H1 (cell line): ENCODE results near the gene RHOV. TPM values are rescaled to one million over a fixed set of nuclear protein-coding genes. Genes with fewer than 3 reads are reported as not detected.

Experiments
- CTCF ChIA-PET: fragments of 300-600 bp; sonication (Branson Sonifier 250); formaldehyde crosslinking; loops from one replicate; lab custom pipeline; 2021; ENCODE audit not compliant: partially characterized antibody; lab: Charles Lee
- POLR2A ChIA-PET: fragments of 300-600 bp; sonication (Branson Sonifier 250); formaldehyde crosslinking; loops from one replicate; lab custom pipeline; 2021; ENCODE audit warnings: inconsistent platforms; ENCODE audit not compliant: partially characterized antibody; lab: Charles Lee
- DNase-seq, 2 experiments: peaks; one replicate each; pipeline versions ENCODE4 v3.0.0 to v3.0.0-alpha.2; 2010 to 2022; ENCODE audit warnings: low spot score in 2 of 2, low read depth in 1 of 2, mixed read lengths in 1 of 2
- FAIRE-seq: peaks from 2 replicates; lab custom pipeline; 2011; peaks lifted over from hg19 to GRCh38; lab: Jason Lieb, UNC
- H2AFZ ChIP-seq: 2 replicates; pipeline ENCODE4 v1.8.1; 2012; ENCODE audit warnings: low read length, inconsistent platforms
- H2AK5ac ChIP-seq: 2 replicates; pipeline ENCODE4 v1.6.1; 2013; ENCODE audit warnings: low read depth, low read length
- H2BK120ac ChIP-seq: replicated peaks from 2 replicates; pipeline ENCODE3; 2013; ENCODE audit warnings: low read depth, low read length, inconsistent platforms
- H2BK12ac ChIP-seq: 2 replicates; pipeline ENCODE4 v1.6.1; 2013; ENCODE audit warnings: low read depth, low read length
- H2BK15ac ChIP-seq: 2 replicates; pipeline ENCODE4 v1.6.1; 2013; ENCODE audit warnings: low read length
- H2BK20ac ChIP-seq: 2 replicates; pipeline ENCODE4 v1.6.1; 2013; ENCODE audit warnings: low read length
- H2BK5ac ChIP-seq: 2 replicates; pipeline ENCODE4 v1.6.1; 2013; ENCODE audit warnings: low read depth, low read length
- H3K14ac ChIP-seq: 2 replicates; pipeline ENCODE4 v1.6.1; 2013; ENCODE audit warnings: inconsistent platforms; ENCODE audit not compliant: insufficient read length
- H3K18ac ChIP-seq: 2 replicates; pipeline ENCODE4 v1.6.1; 2013; ENCODE audit warnings: low read length; ENCODE audit errors: extremely low read depth
- H3K23ac ChIP-seq: 2 replicates; pipeline ENCODE4 v1.6.1; 2013; ENCODE audit warnings: inconsistent platforms; ENCODE audit not compliant: insufficient read length
- H3K23me2 ChIP-seq: 2 replicates; pipeline ENCODE4 v1.6.1; 2013; ENCODE audit warnings: low read depth, low read length
- H3K27ac ChIP-seq: 2 replicates; pipeline ENCODE4 v1.6.1; 2011; ENCODE audit warnings: low read depth, low read length, inconsistent platforms
- H3K27me3 ChIP-seq, 4 experiments: replicated peaks in 1 of 4; 1 replicate in 1 of 4; 2 replicates in 3 of 4; pipeline versions ENCODE4 v1.6.1 to v1.8.1; 2011 to 2013; ENCODE audit warnings: low read length in 3 of 4, mild to moderate bottlenecking in 3 of 4, inconsistent platforms in 2 of 4, mixed read lengths in 2 of 4, moderate library complexity in 1 of 4; ENCODE audit not compliant: control insufficient read depth in 3 of 4, insufficient read depth in 3 of 4; ENCODE audit errors: extremely low read depth in 1 of 4
- H3K36me3 ChIP-seq, 4 experiments: 2 replicates each; pipeline versions ENCODE4 v1.6.1 to v1.8.1; 2011 to 2013; ENCODE audit warnings: mild to moderate bottlenecking in 4 of 4, low read length in 3 of 4, moderate library complexity in 2 of 4, control low read depth in 1 of 4, inconsistent platforms in 1 of 4; ENCODE audit not compliant: insufficient read depth in 4 of 4, control insufficient read depth in 2 of 4
- H3K4ac ChIP-seq: replicated peaks from 2 replicates; pipeline ENCODE3; 2013; ENCODE audit warnings: low read length, low read depth, mixed read lengths, inconsistent platforms; ENCODE audit not compliant: insufficient read length
- H3K4me1 ChIP-seq, 4 experiments: replicated peaks in 1 of 4; 1 replicate in 1 of 4; 2 replicates in 3 of 4; pipeline versions ENCODE4 v1.6.1 to v1.8.1; 2011 to 2013; ENCODE audit warnings: low read length in 3 of 4, inconsistent platforms in 2 of 4, mixed read lengths in 1 of 4; ENCODE audit not compliant: insufficient read depth in 4 of 4, control insufficient read depth in 3 of 4
- H3K4me2 ChIP-seq, 2 experiments: 2 replicates each; pipeline versions ENCODE4 v1.6.1 to v1.8.1; 2011 to 2013; ENCODE audit warnings: low read depth in 2 of 2, low read length in 2 of 2, control low read depth in 1 of 2, inconsistent platforms in 1 of 2, mild to moderate bottlenecking in 1 of 2; ENCODE audit not compliant: insufficient read depth in 1 of 2
- H3K4me3 ChIP-seq, 4 experiments: fragments of 200-600, 300-600 bp in 1 of 4; sonication (generic), shearing (Covaris generic), sonication (Bioruptor Twin) in 1 of 4; 2 replicates each; pipeline versions ENCODE4 v1.5.1 to v1.8.1; 2011 to 2016; ENCODE audit warnings: low read length in 4 of 4, low read depth in 3 of 4, control low read depth in 2 of 4, inconsistent platforms in 2 of 4, mild to moderate bottlenecking in 2 of 4, mixed read lengths in 1 of 4, moderate library complexity in 1 of 4; ENCODE audit not compliant: insufficient read depth in 2 of 4; ENCODE audit errors: extremely low read depth in 1 of 4
- H3K56ac ChIP-seq: replicated peaks from 2 replicates; pipeline ENCODE3; 2013; ENCODE audit warnings: low read depth, mild to moderate bottlenecking, mixed read lengths, low read length, inconsistent platforms; ENCODE audit not compliant: insufficient read length
- H3K79me1 ChIP-seq: 2 replicates; pipeline ENCODE4 v1.6.1; 2013; ENCODE audit warnings: low read depth, low read length, control low read depth
- H3K79me2 ChIP-seq, 2 experiments: 2 replicates each; pipeline versions ENCODE4 v1.6.1 to v1.8.1; 2012 to 2013; ENCODE audit warnings: low read length in 2 of 2, mild to moderate bottlenecking in 2 of 2, inconsistent platforms in 1 of 2; ENCODE audit not compliant: insufficient read depth in 2 of 2, control insufficient read depth in 1 of 2
- H3K9ac ChIP-seq, 4 experiments: replicated peaks in 1 of 4; 1 replicate in 1 of 4; 2 replicates in 3 of 4; pipeline versions ENCODE4 v1.6.1 to v1.8.1; 2011 to 2013; ENCODE audit warnings: low read depth in 3 of 4, low read length in 3 of 4, control low read depth in 2 of 4, mild to moderate bottlenecking in 2 of 4, moderate library complexity in 2 of 4, inconsistent platforms in 1 of 4; ENCODE audit errors: extremely low read depth in 1 of 4
- H3K9me3 ChIP-seq, 2 experiments: 2 replicates each; pipeline versions ENCODE4 v1.6.1 to v1.8.1; 2012 to 2013; ENCODE audit warnings: mild to moderate bottlenecking in 2 of 2, moderate library complexity in 2 of 2, control low read depth in 1 of 2, inconsistent platforms in 1 of 2, low read depth in 1 of 2, low read length in 1 of 2, mixed read lengths in 1 of 2; ENCODE audit not compliant: insufficient read depth in 2 of 2
- H4K20me1 ChIP-seq, 2 experiments: replicated peaks in 1 of 2; 2 replicates each; pipeline versions ENCODE3 to v1.8.1; 2011 to 2013; ENCODE audit warnings: inconsistent platforms in 2 of 2, low read length in 2 of 2, mild to moderate bottlenecking in 1 of 2; ENCODE audit not compliant: insufficient read depth in 2 of 2, control insufficient read depth in 1 of 2
- H4K5ac ChIP-seq: 2 replicates; pipeline ENCODE4 v1.6.1; 2013; ENCODE audit warnings: low read length, low read depth, mixed read lengths, inconsistent platforms; ENCODE audit not compliant: insufficient read length
- H4K8ac ChIP-seq: 2 replicates; pipeline ENCODE4 v1.8.0; 2013; ENCODE audit warnings: mild to moderate bottlenecking, moderate library complexity, low read length, inconsistent platforms; ENCODE audit not compliant: insufficient read depth; ENCODE audit errors: extremely low read depth
- H4K91ac ChIP-seq: replicated peaks from 2 replicates; pipeline ENCODE3; 2013; ENCODE audit warnings: low read length, mixed read lengths, inconsistent platforms; ENCODE audit not compliant: insufficient read length
- POLR2A ChIP-seq, 2 experiments: IDR thresholded peaks; 1 replicate in 1 of 2; 2 replicates in 1 of 2; pipeline ENCODE4 v1.6.1; 2011; ENCODE audit warnings: low read depth in 2 of 2, low read length in 2 of 2, mild to moderate bottlenecking in 2 of 2; ENCODE audit errors: control extremely low read depth in 1 of 2
- POLR2AphosphoS5 ChIP-seq: IDR thresholded peaks from 2 replicates; pipeline ENCODE4 v1.6.1; 2011; ENCODE audit warnings: low read depth, low read length
- YY1 ChIP-seq: IDR thresholded peaks from 2 replicates; pipeline ENCODE4 v1.6.1; 2011; ENCODE audit warnings: low read depth, mild to moderate bottlenecking, low read length
- WGBS, 2 experiments: shearing (Covaris generic) in 1 of 2; methylation state at CpG; one replicate each; pipeline versions ENCODE4 v1.1.6 to v1.1.7; 2013 to 2015; ENCODE audit warnings: low lambda C conversion rate in 2 of 2, mixed read lengths in 2 of 2, inconsistent platforms in 1 of 2, low coverage in 1 of 2, missing lambda C conversion rate in 1 of 2; ENCODE audit not compliant: insufficient replicate concordance in 2 of 2, insufficient coverage in 1 of 2, insufficient read length in 1 of 2; ENCODE audit errors: extremely low coverage in 1 of 2, missing lambda C conversion rate in 1 of 2; 5-methylcytosine and 5-hydroxymethylcytosine counted together
- polyA plus RNA-seq, 7 experiments: library from polyadenylated mRNA; depleted of rRNA in 3 of 7; stranded (reverse) in 5 of 7; unstranded in 2 of 7; fragments of >200 nt in 5 of 7; fragments of 200-250 nt in 2 of 7; gene quantifications; 1 replicate in 5 of 7; 2 replicates in 1 of 7; 4 replicates in 1 of 7; pipeline versions ENCODE4 v1.2.1 to v1.2.3, GENCODE V29; 2011 to 2013; ENCODE audit warnings: missing spikeins in 2 of 7, mixed read lengths in 2 of 7
- total RNA-seq: library from RNA; stranded (reverse); fragmentation: NEBNext Ultra II Directional; extraction: Animal tissue kit (Norgen Biotek cat#: 25700); gene quantifications from 2 replicates; pipeline ENCODE4 v1.2.1, GENCODE V29; 2021
- TF ChIP-seq, protein P1 (sequence below): IDR thresholded peaks from 2 replicates; pipeline ENCODE4 v1.6.1; 2012; ENCODE audit warnings: low read length, inconsistent platforms

The RHOV gene
- total and polyA plus RNA-seq, 2 of the 8 experiments (the other 6 are each of a cell fraction or from before 2014, with no cell fraction given), result 1.5 to 2.7 TPM

DNA sequence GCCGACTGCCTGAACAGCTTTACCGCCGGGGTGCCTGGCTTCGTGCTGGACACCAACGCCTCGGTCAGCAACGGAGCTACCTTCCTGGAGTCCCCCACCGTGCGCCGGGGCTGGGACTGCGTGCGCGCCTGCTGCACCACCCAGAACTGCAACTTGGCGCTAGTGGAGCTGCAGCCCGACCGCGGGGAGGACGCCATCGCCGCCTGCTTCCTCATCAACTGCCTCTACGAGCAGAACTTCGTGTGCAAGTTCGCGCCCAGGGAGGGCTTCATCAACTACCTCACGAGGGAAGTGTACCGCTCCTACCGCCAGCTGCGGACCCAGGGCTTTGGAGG lies 29.4 kb downstream of the RHOV start:
- no peak overlapping the region for H2BK20ac ChIP-seq
- peak overlapping the region; percentile 82; the same call in 1 of the 2 replicates for H3K27ac ChIP-seq

More for the DNA sequence above, 29.4 kb downstream of the RHOV start:
- peak overlapping the region; percentile 29 for H2BK12ac ChIP-seq
- DNase-seq, result no peak
- TF ChIP-seq YY1 (0 out of 2 replicates have a peak, but pooled peaks have one; percentile 68), POLR2A (IDR thresholded peaks at IDR 0.05; ENCODE audit: control extremely low read depth in 1 of 2, low read depth in 2 of 2, low read length in 2 of 2) (no peak), POLR2AphosphoS5 (peak; percentile 22; the same call in 1 of the 2 replicates)
- TF ChIP-seq, protein P1, sequence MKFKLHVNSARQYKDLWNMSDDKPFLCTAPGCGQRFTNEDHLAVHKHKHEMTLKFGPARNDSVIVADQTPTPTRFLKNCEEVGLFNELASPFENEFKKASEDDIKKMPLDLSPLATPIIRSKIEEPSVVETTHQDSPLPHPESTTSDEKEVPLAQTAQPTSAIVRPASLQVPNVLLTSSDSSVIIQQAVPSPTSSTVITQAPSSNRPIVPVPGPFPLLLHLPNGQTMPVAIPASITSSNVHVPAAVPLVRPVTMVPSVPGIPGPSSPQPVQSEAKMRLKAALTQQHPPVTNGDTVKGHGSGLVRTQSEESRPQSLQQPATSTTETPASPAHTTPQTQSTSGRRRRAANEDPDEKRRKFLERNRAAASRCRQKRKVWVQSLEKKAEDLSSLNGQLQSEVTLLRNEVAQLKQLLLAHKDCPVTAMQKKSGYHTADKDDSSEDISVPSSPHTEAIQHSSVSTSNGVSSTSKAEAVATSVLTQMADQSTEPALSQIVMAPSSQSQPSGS, result 0 out of 2 replicates have a peak, but pooled peaks have one; percentile 5
- H3K79me2 ChIP-seq, result peaks cover 0 to 46% of the 10 kb centered on the region in 2 experiments; a peak in 3 of 4 replicates
- H3K14ac ChIP-seq, result no peak overlapping the region
- POLR2A ChIA-PET, result interaction anchor here (0.7 to 3.1 kb wide), 28 partner anchors 9 to 150 kb away, joined by 3 to 37 read pairs (median 5); partner anchors contain the start of genes CHAC1, DNAJC17, GCHFR and PPP1R14D
- H2BK15ac ChIP-seq, result 0 out of 2 replicates have a peak overlapping the region, but pooled peaks have one; percentile 61
- peaks cover 5 to 18% of the 10 kb centered on the region in 2 experiments for H4K20me1 ChIP-seq
- H2BK120ac ChIP-seq, result no peak overlapping the region
- H2AFZ ChIP-seq, result no peak overlapping the region; the same call in 1 of the 2 replicates
- FAIRE-seq, result no peak
- peak overlapping the region; percentile 88; the same call in 1 of the 2 replicates for H2BK5ac ChIP-seq
- H3K9me3 ChIP-seq, result no peaks in the 10 kb centered on the region
- H3K23ac ChIP-seq, result no peak overlapping the region
- H3K4me2 ChIP-seq, result peak overlapping the region; percentile 85 to 96
- H3K4me1 ChIP-seq, result peaks cover 0 to 26% (median 15%) of the 10 kb centered on the region in 4 experiments; a peak in 6 of 7 replicates
- peak overlapping the region; percentile 93 for H3K18ac ChIP-seq
- peak overlapping the region; percentile 91 for H3K4ac ChIP-seq
- peak overlapping the region; percentile 97; the same call in 1 of the 2 replicates for H4K8ac ChIP-seq
- peaks cover 13% of the 10 kb centered on the region for H3K23me2 ChIP-seq
- peak overlapping the region; percentile 68 for H4K5ac ChIP-seq
- CTCF ChIA-PET, result interaction anchor here (0.8 to 14.5 kb wide), 13 partner anchors 12 to 166 kb away, joined by 3 to 157 read pairs (median 5); partner anchors contain the start of gene RHOV
- H3K9ac ChIP-seq, result peak overlapping the region; percentile 56 to 93 (median 80)
- peaks cover 24% of the 10 kb centered on the region for H3K79me1 ChIP-seq
- no peak overlapping the region for H2AK5ac ChIP-seq
- H4K91ac ChIP-seq, result peak overlapping the region; percentile 97
- peaks cover 0 to 2% (median 0%) of the 10 kb centered on the region in 4 experiments; a peak in 1 of 7 replicates for H3K27me3 ChIP-seq
- H3K56ac ChIP-seq, result peak overlapping the region; percentile 71
- H3K4me3 ChIP-seq, result peak overlapping the region; percentile 65 to 88 (median 76)
- H3K36me3 ChIP-seq, result peaks cover 0 to 13% (median under 1%) of the 10 kb centered on the region in 4 experiments; a peak in 4 of 8 replicates
- WGBS, 2 experiments, result 2% methylated on average over 28 of the region's 28 CpGs; no CpG with 5 or more reads in 1 of the 2 experiments
